HL-60 (cell line): ENCODE results near the gene SLC6A11.

ENCODE experiments used
- DNase-seq, 2 experiments: peaks; one replicate each; pipeline ENCODE4 v3.0.0-alpha.2; 2010 to 2020; ENCODE audit warnings: low read depth in 1 of 2, low spot score in 1 of 2
- H3K27ac ChIP-seq: fragments of 250-450 bp; sonication (Bioruptor Pico); replicated peaks from 2 replicates; pipeline ENCODE4 v1.5.1; 2020; ENCODE audit warnings: mild to moderate bottlenecking, moderate library complexity
- H3K27me3 ChIP-seq: fragments of 250-450 bp; sonication (Bioruptor Pico); 2 replicates; pipeline ENCODE4 v1.5.1; 2021; ENCODE audit warnings: mild to moderate bottlenecking, moderate library complexity; ENCODE audit not compliant: insufficient read depth, poor library complexity, severe bottlenecking
- H3K4me3 ChIP-seq: replicated peaks from 2 replicates; pipeline ENCODE4 v1.5.1; 2011; ENCODE audit warnings: mild to moderate bottlenecking, control low read depth, low read length; ENCODE audit not compliant: insufficient read depth
- CTCF ChIP-seq: IDR thresholded peaks from one replicate; pipeline ENCODE4 v1.5.1; 2011; ENCODE audit warnings: low read length, control low read depth, inconsistent platforms; ENCODE audit not compliant: insufficient read depth
- GABPA ChIP-seq: IDR thresholded peaks from 2 replicates; pipeline ENCODE4 v1.6.1; 2012; ENCODE audit warnings: low read depth
- POLR2AphosphoS5 ChIP-seq: IDR thresholded peaks from 2 replicates; pipeline ENCODE4 v1.6.1; 2012; ENCODE audit warnings: low read depth
- REST ChIP-seq: IDR thresholded peaks from 2 replicates; pipeline ENCODE4 v1.6.1; 2012; ENCODE audit warnings: low read depth; ENCODE audit not compliant: insufficient replicate concordance
- SPI1 ChIP-seq: IDR thresholded peaks from 2 replicates; pipeline ENCODE4 v1.6.1; 2012; ENCODE audit warnings: low read depth, mild to moderate bottlenecking, borderline replicate concordance

SLC6A11 gene

GRCh38 chr3:10873415-10873814, 57.4 kb downstream of the SLC6A11 start:
- no peak for TF ChIP-seq GABPA
- TF ChIP-seq POLR2AphosphoS5: no peak
- H3K27ac ChIP-seq: no peak overlapping the region
- no peak overlapping the region for H3K4me3 ChIP-seq
- DNase-seq: no peak
- no peaks in the 10 kb centered on the region for H3K27me3 ChIP-seq

- no peak for TF ChIP-seq CTCF
- no peak for TF ChIP-seq SPI1
- no peak for TF ChIP-seq REST
- no peak for TF ChIP-seq GABPA
- TF ChIP-seq POLR2AphosphoS5: no peak
- peak in 1 of 2 experiments; percentile 25 for DNase-seq
- Histone ChIP-seq H3K27me3 (no peaks in the 10 kb centered on the region), H3K27ac (peak overlapping the region; percentile 6; the same call in 1 of the 2 replicates), H3K4me3 (no peak overlapping the region)
Observed at GRCh38 chr3:10875914-10876313, 59.9 kb downstream of the SLC6A11 start.

- Histone ChIP-seq H3K4me3 (no peak overlapping the region), H3K27ac (no peak overlapping the region), H3K27me3 (no peaks in the 10 kb centered on the region)
- TF ChIP-seq POLR2AphosphoS5 (no peak), GABPA (no peak), SPI1 (no peak), REST (no peak), CTCF (no peak)
- no peak for DNase-seq
Observed at GRCh38 chr3:10876661-10877060, 60.6 kb downstream of the SLC6A11 start.

- Histone ChIP-seq H3K27me3 (no peaks in the 10 kb centered on the region), H3K27ac (no peak overlapping the region), H3K4me3 (no peak overlapping the region)
- TF ChIP-seq POLR2AphosphoS5 (no peak), GABPA (no peak), CTCF (no peak), REST (no peak), SPI1 (no peak)
- DNase-seq: no peak
Observed at GRCh38 chr3:10882851-10883250, 66.8 kb downstream of the SLC6A11 start.
